GM12891 (cell line): ENCODE results near the gene DIRAS1.

ENCODE experiments used
- POLR2A ChIP-seq: IDR thresholded peaks from 2 replicates; pipeline ENCODE4 v1.6.1; 2011; ENCODE audit warnings: low read depth, low read length, control low read depth
- POLR2AphosphoS5 ChIP-seq: IDR thresholded peaks from 2 replicates; pipeline ENCODE4 v1.6.1; 2011; ENCODE audit warnings: low read depth, low read length, control low read depth
- POU2F2 ChIP-seq: IDR thresholded peaks from 2 replicates; pipeline ENCODE4 v1.6.1; 2011; ENCODE audit warnings: low read depth, mild to moderate bottlenecking, control low read depth, low read length, moderate library complexity

- no peak for TF ChIP-seq POLR2A
- no peak for TF ChIP-seq POLR2AphosphoS5
- no peak for TF ChIP-seq POU2F2
Observed at GRCh38 chr19:2732157-2732725, 11.1 kb upstream of the DIRAS1 start.
